GM21619 (cell line): ENCODE measurements around the gene TNFAIP8L2.
A peak's percentile ranks its signal among the peaks of the same experiment; 100 is the strongest.

Experiments used
- ATAC-seq: cut with Tn5 transposase; IDR thresholded peaks from one replicate; pipeline ENCODE4 v1.9.1; 2021; ENCODE audit not compliant: unreplicated experiment

The TNFAIP8L2 gene

GRCh38 chr1:151145304-151146071 lies 11.0 kb upstream of the TNFAIP8L2 start:
- no peak for ATAC-seq

- ATAC-seq: peak; percentile 3
These were observed 10.4 kb upstream of the TNFAIP8L2 start for GRCh38 chr1:151146072-151146411.

GRCh38 chr1:151146412-151147131 lies 9.9 kb upstream of the TNFAIP8L2 start, which contains the start of gene SEMA6C:
SEMA6C (minus strand) TSS chr1:151146631; CDS start chr1:151142621, 4,010 bp downstream.
- peak; percentile 96 for ATAC-seq

GRCh38 chr1:151147132-151147503 lies 9.3 kb upstream of the TNFAIP8L2 start:
- no peak for ATAC-seq

GRCh38 chr1:151147665-151148064 lies 8.8 kb upstream of the TNFAIP8L2 start:
- no peak for ATAC-seq

- no peak for ATAC-seq
These were observed 650 bp downstream of the TNFAIP8L2 start for GRCh38 chr1:151157067-151157531.

- no peak for ATAC-seq
These were observed 1.9 kb downstream of the TNFAIP8L2 start for GRCh38 chr1:151158326-151158725.

- ATAC-seq: no peak
These were observed 2.4 kb downstream of the TNFAIP8L2 start for GRCh38 chr1:151158751-151159251.

GRCh38 chr1:151159373-151159772 lies 2.9 kb downstream of the TNFAIP8L2 start:
- no peak for ATAC-seq

- no peak for ATAC-seq
These were observed 8.4 kb downstream of the TNFAIP8L2 start for GRCh38 chr1:151164732-151165280.

- ATAC-seq: peak; percentile 15
These were observed 8.9 kb downstream of the TNFAIP8L2 start for GRCh38 chr1:151165281-151165737.

GRCh38 chr1:151165738-151166504 lies 9.5 kb downstream of the TNFAIP8L2 start, which contains the start of the genes LYSMD1 and SCNM1:
LYSMD1 (minus strand) TSS chr1:151165902; CDS start chr1:151165258, 644 bp downstream.
SCNM1 (plus strand) TSS chr1:151166144; CDS start chr1:151166153, 9 bp downstream.
- ATAC-seq: peak; percentile 87

GRCh38 chr1:151166505-151166956 lies 10.1 kb downstream of the TNFAIP8L2 start:
- no peak for ATAC-seq

GRCh38 chr1:151167116-151167515 lies 10.7 kb downstream of the TNFAIP8L2 start:
- ATAC-seq: no peak

GRCh38 chr1:151171190-151171589 lies 14.7 kb downstream of the TNFAIP8L2 start:
- ATAC-seq: no peak

- no peak for ATAC-seq
These were observed 18.7 kb downstream of the TNFAIP8L2 start for GRCh38 chr1:151175041-151175741.

- no peak for ATAC-seq
These were observed 19.4 kb downstream of the TNFAIP8L2 start, which contains the start of gene TMOD4 for GRCh38 chr1:151175863-151176262. TMOD4 (minus strand) TSS chr1:151175981; CDS start chr1:151174875, 1,106 bp downstream.

GRCh38 chr1:151176514-151177045 lies 20.1 kb downstream of the TNFAIP8L2 start:
- no peak for ATAC-seq

GRCh38 chr1:151184211-151184610 lies 27.8 kb downstream of the TNFAIP8L2 start:
- no peak for ATAC-seq
